ENCODE results near the gene RCC1. TPM values are rescaled to one million over a fixed set of nuclear protein-coding genes. Genes with fewer than 3 reads are reported as not detected.

RCC1 gene
- total RNA-seq, 1 experiment from 2014 or later, result 103 TPM

- TF ChIP-seq, protein P1, sequence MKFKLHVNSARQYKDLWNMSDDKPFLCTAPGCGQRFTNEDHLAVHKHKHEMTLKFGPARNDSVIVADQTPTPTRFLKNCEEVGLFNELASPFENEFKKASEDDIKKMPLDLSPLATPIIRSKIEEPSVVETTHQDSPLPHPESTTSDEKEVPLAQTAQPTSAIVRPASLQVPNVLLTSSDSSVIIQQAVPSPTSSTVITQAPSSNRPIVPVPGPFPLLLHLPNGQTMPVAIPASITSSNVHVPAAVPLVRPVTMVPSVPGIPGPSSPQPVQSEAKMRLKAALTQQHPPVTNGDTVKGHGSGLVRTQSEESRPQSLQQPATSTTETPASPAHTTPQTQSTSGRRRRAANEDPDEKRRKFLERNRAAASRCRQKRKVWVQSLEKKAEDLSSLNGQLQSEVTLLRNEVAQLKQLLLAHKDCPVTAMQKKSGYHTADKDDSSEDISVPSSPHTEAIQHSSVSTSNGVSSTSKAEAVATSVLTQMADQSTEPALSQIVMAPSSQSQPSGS (CRISPR knock-in tag; IDR thresholded peaks at IDR 0.05; ENCODE audit: borderline replicate concordance, low read depth), result no peak
- TF ChIP-seq, protein P2, sequence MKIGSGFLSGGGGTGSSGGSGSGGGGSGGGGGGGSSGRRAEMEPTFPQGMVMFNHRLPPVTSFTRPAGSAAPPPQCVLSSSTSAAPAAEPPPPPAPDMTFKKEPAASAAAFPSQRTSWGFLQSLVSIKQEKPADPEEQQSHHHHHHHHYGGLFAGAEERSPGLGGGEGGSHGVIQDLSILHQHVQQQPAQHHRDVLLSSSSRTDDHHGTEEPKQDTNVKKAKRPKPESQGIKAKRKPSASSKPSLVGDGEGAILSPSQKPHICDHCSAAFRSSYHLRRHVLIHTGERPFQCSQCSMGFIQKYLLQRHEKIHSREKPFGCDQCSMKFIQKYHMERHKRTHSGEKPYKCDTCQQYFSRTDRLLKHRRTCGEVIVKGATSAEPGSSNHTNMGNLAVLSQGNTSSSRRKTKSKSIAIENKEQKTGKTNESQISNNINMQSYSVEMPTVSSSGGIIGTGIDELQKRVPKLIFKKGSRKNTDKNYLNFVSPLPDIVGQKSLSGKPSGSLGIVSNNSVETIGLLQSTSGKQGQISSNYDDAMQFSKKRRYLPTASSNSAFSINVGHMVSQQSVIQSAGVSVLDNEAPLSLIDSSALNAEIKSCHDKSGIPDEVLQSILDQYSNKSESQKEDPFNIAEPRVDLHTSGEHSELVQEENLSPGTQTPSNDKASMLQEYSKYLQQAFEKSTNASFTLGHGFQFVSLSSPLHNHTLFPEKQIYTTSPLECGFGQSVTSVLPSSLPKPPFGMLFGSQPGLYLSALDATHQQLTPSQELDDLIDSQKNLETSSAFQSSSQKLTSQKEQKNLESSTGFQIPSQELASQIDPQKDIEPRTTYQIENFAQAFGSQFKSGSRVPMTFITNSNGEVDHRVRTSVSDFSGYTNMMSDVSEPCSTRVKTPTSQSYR (CRISPR knock-in tag; IDR thresholded peaks at IDR 0.05), result no peak
- TF ChIP-seq, protein P3, sequence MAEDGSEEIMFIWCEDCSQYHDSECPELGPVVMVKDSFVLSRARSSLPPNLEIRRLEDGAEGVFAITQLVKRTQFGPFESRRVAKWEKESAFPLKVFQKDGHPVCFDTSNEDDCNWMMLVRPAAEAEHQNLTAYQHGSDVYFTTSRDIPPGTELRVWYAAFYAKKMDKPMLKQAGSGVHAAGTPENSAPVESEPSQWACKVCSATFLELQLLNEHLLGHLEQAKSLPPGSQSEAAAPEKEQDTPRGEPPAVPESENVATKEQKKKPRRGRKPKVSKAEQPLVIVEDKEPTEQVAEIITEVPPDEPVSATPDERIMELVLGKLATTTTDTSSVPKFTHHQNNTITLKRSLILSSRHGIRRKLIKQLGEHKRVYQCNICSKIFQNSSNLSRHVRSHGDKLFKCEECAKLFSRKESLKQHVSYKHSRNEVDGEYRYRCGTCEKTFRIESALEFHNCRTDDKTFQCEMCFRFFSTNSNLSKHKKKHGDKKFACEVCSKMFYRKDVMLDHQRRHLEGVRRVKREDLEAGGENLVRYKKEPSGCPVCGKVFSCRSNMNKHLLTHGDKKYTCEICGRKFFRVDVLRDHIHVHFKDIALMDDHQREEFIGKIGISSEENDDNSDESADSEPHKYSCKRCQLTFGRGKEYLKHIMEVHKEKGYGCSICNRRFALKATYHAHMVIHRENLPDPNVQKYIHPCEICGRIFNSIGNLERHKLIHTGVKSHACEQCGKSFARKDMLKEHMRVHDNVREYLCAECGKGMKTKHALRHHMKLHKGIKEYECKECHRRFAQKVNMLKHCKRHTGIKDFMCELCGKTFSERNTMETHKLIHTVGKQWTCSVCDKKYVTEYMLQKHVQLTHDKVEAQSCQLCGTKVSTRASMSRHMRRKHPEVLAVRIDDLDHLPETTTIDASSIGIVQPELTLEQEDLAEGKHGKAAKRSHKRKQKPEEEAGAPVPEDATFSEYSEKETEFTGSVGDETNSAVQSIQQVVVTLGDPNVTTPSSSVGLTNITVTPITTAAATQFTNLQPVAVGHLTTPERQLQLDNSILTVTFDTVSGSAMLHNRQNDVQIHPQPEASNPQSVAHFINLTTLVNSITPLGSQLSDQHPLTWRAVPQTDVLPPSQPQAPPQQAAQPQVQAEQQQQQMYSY (CRISPR knock-in tag; IDR thresholded peaks at IDR 0.05), result no peak
- TF ChIP-seq, protein P4, sequence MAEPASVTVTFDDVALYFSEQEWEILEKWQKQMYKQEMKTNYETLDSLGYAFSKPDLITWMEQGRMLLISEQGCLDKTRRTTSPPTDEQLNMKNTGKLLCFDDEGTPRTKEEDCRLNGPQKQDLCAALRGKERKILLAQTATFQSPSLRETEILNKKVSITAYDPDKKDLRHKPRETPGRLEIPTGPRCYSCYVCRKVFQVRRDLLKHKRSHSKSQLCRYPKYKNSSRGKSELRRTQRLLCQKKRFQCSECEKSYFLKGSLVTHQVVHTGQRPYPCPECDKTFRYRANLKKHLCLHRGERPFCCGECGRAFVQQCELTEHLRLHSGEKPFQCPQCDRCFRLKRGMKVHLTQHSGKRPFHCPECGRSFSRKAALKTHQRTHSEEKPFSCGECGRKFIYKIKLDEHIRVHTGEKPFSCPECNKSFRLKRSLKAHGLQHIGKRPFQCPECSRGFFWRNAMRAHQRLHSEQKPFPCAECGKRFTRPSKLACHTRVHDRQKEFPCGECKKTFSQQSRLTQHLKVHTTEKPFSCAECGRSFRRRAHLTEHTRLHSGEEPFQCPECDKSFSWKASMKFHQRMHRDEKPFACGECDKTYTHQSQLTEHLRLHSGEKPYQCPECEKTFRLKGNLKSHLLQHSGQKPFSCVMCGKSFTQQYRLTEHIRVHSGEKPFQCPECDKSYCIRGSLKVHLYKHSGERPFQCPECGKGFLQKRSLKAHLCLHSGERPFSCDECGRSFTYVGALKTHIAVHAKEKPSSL (CRISPR knock-in tag; conservative IDR thresholded peaks at IDR 0.05), result peak; percentile 75; the same call in 1 of the 2 replicates
- TF ChIP-seq, protein P5, sequence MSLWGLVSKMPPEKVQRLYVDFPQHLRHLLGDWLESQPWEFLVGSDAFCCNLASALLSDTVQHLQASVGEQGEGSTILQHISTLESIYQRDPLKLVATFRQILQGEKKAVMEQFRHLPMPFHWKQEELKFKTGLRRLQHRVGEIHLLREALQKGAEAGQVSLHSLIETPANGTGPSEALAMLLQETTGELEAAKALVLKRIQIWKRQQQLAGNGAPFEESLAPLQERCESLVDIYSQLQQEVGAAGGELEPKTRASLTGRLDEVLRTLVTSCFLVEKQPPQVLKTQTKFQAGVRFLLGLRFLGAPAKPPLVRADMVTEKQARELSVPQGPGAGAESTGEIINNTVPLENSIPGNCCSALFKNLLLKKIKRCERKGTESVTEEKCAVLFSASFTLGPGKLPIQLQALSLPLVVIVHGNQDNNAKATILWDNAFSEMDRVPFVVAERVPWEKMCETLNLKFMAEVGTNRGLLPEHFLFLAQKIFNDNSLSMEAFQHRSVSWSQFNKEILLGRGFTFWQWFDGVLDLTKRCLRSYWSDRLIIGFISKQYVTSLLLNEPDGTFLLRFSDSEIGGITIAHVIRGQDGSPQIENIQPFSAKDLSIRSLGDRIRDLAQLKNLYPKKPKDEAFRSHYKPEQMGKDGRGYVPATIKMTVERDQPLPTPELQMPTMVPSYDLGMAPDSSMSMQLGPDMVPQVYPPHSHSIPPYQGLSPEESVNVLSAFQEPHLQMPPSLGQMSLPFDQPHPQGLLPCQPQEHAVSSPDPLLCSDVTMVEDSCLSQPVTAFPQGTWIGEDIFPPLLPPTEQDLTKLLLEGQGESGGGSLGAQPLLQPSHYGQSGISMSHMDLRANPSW (CRISPR knock-in tag; conservative IDR thresholded peaks at IDR 0.05; ENCODE audit: low read depth), result no peak
- TF ChIP-seq ZBTB43 (CRISPR knock-in tag; IDR thresholded peaks at IDR 0.05) (no peak), NFYB (CRISPR knock-in tag; conservative IDR thresholded peaks at IDR 0.05; ENCODE audit: low read depth) (no peak), SP1 (CRISPR knock-in tag; conservative IDR thresholded peaks at IDR 0.05) (no peak; the same call in 1 of the 2 replicates), IRF1 (CRISPR knock-in tag; IDR thresholded peaks at IDR 0.05) (peak; percentile 39; the same call in 1 of the 2 replicates), GRHL2 (CRISPR knock-in tag; IDR thresholded peaks at IDR 0.05; ENCODE audit: insufficient replicate concordance, severe bottlenecking) (no peak), SMAD3 (CRISPR knock-in tag; IDR thresholded peaks at IDR 0.05; ENCODE audit: borderline replicate concordance) (0 out of 2 replicates have a peak, but pooled peaks have one; percentile 50), FOXP1 (CRISPR knock-in tag; IDR thresholded peaks at IDR 0.05; ENCODE audit: borderline replicate concordance) (no peak), NR1H2 (CRISPR knock-in tag; IDR thresholded peaks at IDR 0.05) (no peak), ZBTB21 (CRISPR knock-in tag; IDR thresholded peaks at IDR 0.05; ENCODE audit: borderline replicate concordance) (no peak), HMGA2 (CRISPR knock-in tag; IDR thresholded peaks at IDR 0.05) (no peak)
- TF ChIP-seq, protein P6, sequence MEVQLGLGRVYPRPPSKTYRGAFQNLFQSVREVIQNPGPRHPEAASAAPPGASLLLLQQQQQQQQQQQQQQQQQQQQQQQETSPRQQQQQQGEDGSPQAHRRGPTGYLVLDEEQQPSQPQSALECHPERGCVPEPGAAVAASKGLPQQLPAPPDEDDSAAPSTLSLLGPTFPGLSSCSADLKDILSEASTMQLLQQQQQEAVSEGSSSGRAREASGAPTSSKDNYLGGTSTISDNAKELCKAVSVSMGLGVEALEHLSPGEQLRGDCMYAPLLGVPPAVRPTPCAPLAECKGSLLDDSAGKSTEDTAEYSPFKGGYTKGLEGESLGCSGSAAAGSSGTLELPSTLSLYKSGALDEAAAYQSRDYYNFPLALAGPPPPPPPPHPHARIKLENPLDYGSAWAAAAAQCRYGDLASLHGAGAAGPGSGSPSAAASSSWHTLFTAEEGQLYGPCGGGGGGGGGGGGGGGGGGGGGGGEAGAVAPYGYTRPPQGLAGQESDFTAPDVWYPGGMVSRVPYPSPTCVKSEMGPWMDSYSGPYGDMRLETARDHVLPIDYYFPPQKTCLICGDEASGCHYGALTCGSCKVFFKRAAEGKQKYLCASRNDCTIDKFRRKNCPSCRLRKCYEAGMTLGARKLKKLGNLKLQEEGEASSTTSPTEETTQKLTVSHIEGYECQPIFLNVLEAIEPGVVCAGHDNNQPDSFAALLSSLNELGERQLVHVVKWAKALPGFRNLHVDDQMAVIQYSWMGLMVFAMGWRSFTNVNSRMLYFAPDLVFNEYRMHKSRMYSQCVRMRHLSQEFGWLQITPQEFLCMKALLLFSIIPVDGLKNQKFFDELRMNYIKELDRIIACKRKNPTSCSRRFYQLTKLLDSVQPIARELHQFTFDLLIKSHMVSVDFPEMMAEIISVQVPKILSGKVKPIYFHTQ (CRISPR knock-in tag; IDR thresholded peaks at IDR 0.05), result 0 out of 2 replicates have a peak, but pooled peaks have one; percentile 10
- TF ChIP-seq, protein P7, sequence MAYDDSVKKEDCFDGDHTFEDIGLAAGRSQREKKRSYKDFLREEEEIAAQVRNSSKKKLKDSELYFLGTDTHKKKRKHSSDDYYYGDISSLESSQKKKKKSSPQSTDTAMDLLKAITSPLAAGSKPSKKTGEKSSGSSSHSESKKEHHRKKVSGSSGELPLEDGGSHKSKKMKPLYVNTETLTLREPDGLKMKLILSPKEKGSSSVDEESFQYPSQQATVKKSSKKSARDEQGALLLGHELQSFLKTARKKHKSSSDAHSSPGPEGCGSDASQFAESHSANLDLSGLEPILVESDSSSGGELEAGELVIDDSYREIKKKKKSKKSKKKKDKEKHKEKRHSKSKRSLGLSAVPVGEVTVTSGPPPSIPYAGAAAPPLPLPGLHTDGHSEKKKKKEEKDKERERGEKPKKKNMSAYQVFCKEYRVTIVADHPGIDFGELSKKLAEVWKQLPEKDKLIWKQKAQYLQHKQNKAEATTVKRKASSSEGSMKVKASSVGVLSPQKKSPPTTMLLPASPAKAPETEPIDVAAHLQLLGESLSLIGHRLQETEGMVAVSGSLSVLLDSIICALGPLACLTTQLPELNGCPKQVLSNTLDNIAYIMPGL (CRISPR knock-in tag; IDR thresholded peaks at IDR 0.05), result 0 out of 2 replicates have a peak, but pooled peaks have one; percentile 21
Measured at GRCh38 chr1:28577052-28577678, 71.3 kb downstream of the RCC1 start (continued).
